SK-N-SH (cell line): ENCODE measurements around the gene KRT13.

ENCODE experiments used
- CTCF ChIP-seq: fragments of 200-600 bp; sonication (generic); IDR thresholded peaks from 2 replicates; pipeline ENCODE4 v1.6.1; 2017; ENCODE audit warnings: antibody characterized with exemption, mild to moderate bottlenecking, moderate library complexity
- MXI1 ChIP-seq: IDR thresholded peaks from 2 replicates; pipeline ENCODE4 v1.6.1; 2012; ENCODE audit warnings: mild to moderate bottlenecking, low read depth, low read length, improper control_type of control experiment
- NRF1 ChIP-seq: IDR thresholded peaks from 2 replicates; pipeline ENCODE4 v1.6.1; 2012; ENCODE audit warnings: low read depth, mild to moderate bottlenecking, low read length
- PBX3 ChIP-seq: IDR thresholded peaks from 2 replicates; pipeline ENCODE4; 2012
- POLR2AphosphoS5 ChIP-seq: IDR thresholded peaks from 2 replicates; pipeline ENCODE4 v1.6.1; 2012; ENCODE audit warnings: low read depth, low read length
- RCOR1 ChIP-seq: fragments of 150-350 bp; IDR thresholded peaks from 2 replicates; pipeline ENCODE4 v1.6.1; 2017; ENCODE audit warnings: antibody characterized with exemption, low read length
- RXRA ChIP-seq: IDR thresholded peaks from 2 replicates; pipeline ENCODE4 v1.4.0; 2012; ENCODE audit warnings: low read depth, mild to moderate bottlenecking, borderline replicate concordance
- YY1 ChIP-seq: IDR thresholded peaks from 2 replicates; pipeline ENCODE4 v1.4.0; 2012; ENCODE audit warnings: low read depth, mild to moderate bottlenecking
- TF ChIP-seq, protein P1 (sequence below): fragments of 150-350 bp; IDR thresholded peaks from 2 replicates; pipeline ENCODE4 v1.6.1; 2017; ENCODE audit warnings: antibody characterized with exemption, low read length, low read depth, borderline replicate concordance
- TF ChIP-seq, protein P2 (sequence below): IDR thresholded peaks from 2 replicates; pipeline ENCODE4 v1.4.0; 2012; ENCODE audit warnings: low read depth, borderline replicate concordance
- TF ChIP-seq, protein P3 (sequence below): IDR thresholded peaks from 2 replicates; pipeline ENCODE4 v1.4.0; 2012; ENCODE audit warnings: low read depth

- TF ChIP-seq POLR2AphosphoS5 (no peak), CTCF (no peak), RXRA (no peak), NRF1 (no peak), RCOR1 (no peak), YY1 (no peak), MXI1 (no peak), PBX3 (no peak)
- TF ChIP-seq, protein P1, sequence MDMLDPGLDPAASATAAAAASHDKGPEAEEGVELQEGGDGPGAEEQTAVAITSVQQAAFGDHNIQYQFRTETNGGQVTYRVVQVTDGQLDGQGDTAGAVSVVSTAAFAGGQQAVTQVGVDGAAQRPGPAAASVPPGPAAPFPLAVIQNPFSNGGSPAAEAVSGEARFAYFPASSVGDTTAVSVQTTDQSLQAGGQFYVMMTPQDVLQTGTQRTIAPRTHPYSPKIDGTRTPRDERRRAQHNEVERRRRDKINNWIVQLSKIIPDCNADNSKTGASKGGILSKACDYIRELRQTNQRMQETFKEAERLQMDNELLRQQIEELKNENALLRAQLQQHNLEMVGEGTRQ = no peak
- TF ChIP-seq, protein P2, sequence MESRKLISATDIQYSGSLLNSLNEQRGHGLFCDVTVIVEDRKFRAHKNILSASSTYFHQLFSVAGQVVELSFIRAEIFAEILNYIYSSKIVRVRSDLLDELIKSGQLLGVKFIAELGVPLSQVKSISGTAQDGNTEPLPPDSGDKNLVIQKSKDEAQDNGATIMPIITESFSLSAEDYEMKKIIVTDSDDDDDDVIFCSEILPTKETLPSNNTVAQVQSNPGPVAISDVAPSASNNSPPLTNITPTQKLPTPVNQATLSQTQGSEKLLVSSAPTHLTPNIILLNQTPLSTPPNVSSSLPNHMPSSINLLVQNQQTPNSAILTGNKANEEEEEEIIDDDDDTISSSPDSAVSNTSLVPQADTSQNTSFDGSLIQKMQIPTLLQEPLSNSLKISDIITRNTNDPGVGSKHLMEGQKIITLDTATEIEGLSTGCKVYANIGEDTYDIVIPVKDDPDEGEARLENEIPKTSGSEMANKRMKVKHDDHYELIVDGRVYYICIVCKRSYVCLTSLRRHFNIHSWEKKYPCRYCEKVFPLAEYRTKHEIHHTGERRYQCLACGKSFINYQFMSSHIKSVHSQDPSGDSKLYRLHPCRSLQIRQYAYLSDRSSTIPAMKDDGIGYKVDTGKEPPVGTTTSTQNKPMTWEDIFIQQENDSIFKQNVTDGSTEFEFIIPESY = no peak
- TF ChIP-seq, protein P3, sequence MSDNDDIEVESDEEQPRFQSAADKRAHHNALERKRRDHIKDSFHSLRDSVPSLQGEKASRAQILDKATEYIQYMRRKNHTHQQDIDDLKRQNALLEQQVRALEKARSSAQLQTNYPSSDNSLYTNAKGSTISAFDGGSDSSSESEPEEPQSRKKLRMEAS = no peak
These were observed 32.2 kb upstream of the KRT13 start for GRCh38 chr17:41537614-41537954.
